Erythroblast (primary cell): ENCODE data around the gene MMP25.

ENCODE experiments used
- DNase-seq, 2 experiments: peaks; one replicate each; lab custom pipeline; 2025; lab: John Stamatoyannopoulos, UW
- GATA1 ChIP-seq: IDR thresholded peaks from 2 replicates; pipeline ENCODE4 v1.6.1; 2011; ENCODE audit warnings: low read depth, mild to moderate bottlenecking, control low read depth, low read length, moderate library complexity
- POLR2A ChIP-seq: IDR thresholded peaks from 2 replicates; pipeline ENCODE4 v1.6.1; 2011; ENCODE audit warnings: mild to moderate bottlenecking, low read length

Gene MMP25

DNA sequence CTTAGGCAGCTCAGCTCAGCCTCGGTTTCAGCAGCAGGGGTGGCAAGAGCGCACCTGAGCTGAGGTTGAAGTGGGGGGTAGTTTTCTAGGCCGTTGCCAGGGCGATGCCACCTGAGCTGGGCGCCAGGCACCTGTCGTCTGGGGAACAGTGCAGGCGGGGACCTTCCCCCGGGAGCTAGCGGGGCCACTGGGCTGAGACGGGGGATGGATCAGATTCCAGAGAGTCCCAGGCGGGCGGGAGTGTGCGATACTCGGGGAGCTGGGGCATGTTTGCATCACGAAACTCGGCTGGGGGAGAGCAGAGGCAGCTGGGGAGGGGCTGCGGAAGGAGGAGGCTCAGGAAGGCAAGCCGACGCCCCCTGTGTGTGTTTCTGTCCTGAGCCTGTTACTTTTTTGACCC is 34.1 kb upstream of the MMP25 start:
- no peak for TF ChIP-seq GATA1
- no peak for TF ChIP-seq POLR2A
- no peak for DNase-seq

DNA sequence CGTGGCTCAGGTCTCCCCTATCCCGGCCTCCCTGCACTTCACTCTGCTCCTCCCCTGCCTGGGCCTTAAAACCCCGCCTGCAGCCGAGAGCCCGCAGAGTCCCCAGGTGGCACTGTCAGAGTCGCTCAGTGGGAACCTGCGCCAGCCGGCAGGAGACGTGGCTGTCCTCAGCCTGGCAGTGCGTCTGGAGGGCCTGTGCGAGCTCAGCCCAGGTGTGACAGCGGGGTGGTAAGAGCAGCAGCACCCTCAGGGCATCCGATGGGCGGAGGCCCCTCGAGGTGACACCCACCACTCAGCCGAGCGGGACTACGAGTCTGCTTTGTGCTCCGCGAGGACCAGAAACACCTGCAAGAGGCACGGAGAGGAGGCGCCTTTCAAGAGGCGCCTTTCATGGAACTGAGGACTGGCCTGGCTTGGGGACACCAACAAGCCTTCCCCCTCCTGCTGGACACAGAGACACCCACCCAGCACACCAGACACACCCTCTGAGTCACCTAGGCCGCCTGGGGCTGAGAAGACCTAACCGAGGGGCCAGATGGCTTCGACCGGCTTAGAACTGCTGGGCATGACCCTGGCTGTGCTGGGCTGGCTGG is 33.4 kb upstream of the MMP25 start, which contains the start of gene CLDN9:
Gene CLDN9, plus strand, starts transcription at position 96 of the 593 bp plus-strand sequence. Its CDS starts 440 bp downstream, at position 536.
- TF ChIP-seq POLR2A (no peak), GATA1 (no peak)
- DNase-seq: no peak

DNA sequence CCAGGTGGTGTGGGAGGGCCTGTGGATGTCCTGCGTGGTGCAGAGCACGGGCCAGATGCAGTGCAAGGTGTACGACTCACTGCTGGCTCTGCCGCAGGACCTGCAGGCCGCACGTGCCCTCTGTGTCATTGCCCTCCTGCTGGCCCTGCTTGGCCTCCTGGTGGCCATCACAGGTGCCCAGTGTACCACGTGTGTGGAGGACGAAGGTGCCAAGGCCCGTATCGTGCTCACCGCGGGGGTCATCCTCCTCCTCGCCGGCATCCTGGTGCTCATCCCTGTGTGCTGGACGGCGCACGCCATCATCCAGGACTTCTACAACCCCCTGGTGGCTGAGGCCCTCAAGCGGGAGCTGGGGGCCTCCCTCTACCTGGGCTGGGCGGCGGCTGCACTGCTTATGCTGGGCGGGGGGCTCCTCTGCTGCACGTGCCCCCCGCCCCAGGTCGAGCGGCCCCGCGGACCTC is 32.8 kb upstream of the MMP25 start:
- no peak for TF ChIP-seq POLR2A
- TF ChIP-seq GATA1: no peak
- DNase-seq: no peak

DNA sequence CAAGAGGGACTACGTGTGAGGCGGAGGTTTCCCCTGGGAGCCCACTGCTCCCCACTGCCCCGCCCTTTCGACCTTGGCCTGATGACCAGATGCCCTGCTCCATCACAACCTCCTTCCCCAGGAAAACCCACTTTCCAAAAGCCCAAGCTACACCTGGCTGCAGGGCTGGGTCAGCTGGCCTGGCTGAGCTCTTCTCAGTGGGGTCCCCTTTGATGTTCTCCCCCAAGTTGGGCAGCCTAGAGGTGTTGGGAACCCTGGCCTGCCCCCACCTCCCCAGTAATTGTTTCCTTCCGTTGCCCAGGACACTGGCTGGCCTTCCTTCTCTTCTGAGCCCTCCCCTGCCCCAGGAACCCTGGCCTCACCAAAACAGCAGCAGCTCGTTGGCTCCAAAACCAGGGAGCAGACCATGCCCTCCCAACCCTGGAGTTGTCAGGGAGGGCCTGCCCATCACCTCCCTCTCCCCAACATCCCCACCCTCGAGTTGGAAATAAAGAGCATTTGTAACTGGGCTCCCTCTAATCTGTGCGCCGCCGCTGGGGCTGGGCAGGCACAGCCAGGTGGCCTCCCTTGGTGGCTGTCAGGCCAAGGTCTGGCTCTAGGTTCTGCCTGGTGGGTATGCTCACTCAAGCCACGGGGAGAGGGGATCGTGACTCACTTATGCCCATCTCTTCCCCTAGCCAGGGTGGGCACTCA is 32.2 kb upstream of the MMP25 start:
- TF ChIP-seq GATA1 (no peak), POLR2A (no peak)
- no peak for DNase-seq

DNA sequence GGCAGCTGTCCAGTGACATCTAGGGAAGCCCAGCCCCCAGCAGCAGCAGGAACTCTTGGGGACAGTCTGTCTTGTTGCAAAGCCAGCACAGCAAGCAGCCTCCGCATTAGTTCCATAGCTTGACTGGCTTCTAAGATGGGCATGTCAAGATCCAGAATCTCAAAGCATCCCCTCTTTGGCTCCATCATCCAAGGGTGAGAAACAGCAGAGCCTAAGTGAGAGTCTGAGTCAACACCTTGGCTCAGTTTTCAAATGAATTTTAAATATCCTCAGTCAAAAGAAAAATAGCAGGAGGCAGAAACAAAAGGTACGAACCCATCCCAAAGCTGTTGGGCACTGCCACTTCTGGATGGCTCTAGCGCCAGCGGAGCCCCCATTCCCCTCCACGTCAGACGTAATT is 31.4 kb upstream of the MMP25 start:
- no peak for TF ChIP-seq GATA1
- no peak for TF ChIP-seq POLR2A
- no peak for DNase-seq

DNA sequence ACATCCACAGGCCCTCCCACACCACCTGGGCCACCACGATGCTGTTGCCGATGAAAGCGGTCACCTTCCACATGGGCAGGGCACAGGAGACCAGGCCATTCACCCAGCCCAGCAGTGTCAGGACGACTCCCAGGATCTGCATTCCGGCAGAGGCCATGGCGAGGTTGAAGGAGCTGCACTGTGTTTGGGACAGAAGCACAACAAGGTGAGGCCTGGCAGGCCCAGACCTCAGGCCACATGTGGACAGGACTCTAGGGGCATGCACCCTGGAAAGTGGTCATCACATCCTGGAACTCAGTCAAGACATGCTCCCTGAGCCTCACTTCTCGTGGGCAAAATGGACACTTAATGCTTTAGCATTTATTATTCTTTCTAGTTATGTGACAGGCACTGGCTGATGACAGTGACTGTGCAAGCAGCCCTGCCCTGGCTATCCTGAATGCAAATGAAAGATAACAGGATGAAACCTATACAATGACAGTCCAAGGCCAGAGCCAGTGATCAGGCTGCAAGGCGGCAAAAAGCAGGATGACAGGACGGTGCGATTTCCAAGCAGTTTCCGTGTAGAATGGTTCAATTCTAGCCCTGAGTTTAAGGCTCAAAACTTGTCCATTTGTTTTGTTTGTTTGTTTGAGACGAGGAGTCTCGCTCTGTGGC is 30.4 kb upstream of the MMP25 start:
- peak; percentile 65 to 84 for DNase-seq
- no peak for TF ChIP-seq GATA1
- no peak for TF ChIP-seq POLR2A

DNA sequence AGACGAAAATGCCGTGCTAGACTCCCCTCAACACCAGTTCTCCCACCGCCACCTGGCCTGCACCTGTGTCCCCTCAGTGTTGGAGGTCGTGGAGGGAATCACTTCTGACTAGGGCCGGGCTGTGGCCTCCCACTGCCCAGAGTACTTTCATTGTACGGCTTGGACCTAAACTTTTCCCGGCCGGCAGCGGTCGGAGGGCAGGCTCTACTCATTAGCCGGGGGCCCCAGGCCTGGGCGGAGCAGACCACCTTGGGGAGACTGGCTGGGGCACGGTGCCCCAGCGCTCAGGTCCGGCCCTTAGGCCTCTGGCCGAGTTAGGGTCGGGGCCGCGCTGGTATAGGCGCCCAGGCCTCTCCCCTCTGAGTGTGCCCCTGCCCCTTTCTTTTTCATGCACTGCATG is 29.0 kb upstream of the MMP25 start:
- DNase-seq: no peak
- no peak for TF ChIP-seq POLR2A
- TF ChIP-seq GATA1: no peak

DNA sequence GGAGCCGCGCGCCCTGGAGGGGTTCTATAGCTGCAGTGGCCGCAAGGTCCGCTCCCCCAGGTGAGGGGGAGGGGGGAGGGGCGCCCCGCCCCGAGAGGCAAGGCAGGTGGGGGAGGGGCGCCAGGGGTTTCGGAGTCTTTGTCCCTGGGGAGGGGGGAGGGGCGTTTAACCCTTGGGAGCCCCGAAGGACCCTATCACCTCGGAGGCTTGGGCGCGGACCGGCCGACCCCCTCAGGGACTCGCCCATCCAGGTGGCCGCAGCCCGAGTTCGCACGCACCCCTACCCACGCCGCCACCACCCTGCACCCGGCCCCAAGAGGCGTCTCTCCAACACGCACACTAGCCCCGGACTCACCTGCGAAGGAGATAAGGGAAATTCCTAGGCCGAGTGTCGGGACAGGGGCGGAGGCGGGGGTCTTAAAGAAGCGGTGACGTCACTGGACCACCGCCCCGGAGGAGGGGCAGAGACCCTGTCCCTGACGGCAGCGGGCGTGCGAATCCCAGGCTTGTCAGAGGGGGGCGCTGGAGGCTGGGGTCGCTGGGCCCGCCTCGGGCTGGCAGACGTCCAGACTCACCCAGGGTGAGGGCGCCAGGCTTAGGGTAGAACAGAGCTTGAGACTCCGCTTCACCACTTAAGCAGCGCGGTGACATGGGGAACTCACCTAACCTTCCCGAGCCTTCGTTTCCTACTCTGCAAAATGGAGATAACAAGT is 28.4 kb upstream of the MMP25 start, which contains the start of gene CLDN6:
Gene CLDN6, minus strand, starts transcription at position 390 of the 713 bp plus-strand sequence. CDS start 2,162 bp downstream, outside the sequence.
- TF ChIP-seq GATA1 (no peak), POLR2A (no peak)

DNA sequence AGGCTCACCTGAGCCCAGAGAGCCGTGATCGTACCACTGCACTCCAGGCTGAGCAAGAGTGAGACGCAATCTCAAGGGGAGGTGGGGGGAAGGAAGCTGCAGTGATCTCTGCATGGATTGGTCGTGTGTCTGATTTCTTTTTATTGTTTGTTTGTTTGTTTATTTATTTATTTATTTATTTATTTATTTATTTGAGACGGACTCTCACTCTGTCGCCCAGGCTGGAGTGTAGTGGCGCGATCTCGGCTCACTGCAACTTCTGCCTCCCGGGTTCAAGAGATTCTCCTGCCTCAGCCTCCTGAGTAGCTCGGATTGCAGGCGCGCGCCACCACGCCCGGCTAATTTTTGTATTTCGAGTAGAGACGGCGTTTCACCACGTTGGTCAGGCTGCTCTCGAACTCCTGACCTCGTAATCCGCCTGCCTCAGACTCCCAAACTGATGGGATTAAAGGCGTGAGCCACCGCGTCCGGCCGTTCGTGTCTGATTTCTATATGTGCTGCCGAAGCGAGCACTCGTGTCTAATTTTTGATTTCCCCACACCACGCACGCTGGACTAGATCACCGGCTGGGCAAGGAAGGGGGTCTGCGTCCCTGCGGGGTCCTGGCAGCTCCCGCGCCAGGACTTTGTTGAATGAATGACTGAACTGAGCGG is 26.6 kb upstream of the MMP25 start:
- DNase-seq: no peak
- TF ChIP-seq GATA1 (no peak), POLR2A (no peak)

More for the DNA sequence above, 28.4 kb upstream of the MMP25 start, which contains the start of gene CLDN6:
- DNase-seq: peak; percentile 67 to 70

DNA sequence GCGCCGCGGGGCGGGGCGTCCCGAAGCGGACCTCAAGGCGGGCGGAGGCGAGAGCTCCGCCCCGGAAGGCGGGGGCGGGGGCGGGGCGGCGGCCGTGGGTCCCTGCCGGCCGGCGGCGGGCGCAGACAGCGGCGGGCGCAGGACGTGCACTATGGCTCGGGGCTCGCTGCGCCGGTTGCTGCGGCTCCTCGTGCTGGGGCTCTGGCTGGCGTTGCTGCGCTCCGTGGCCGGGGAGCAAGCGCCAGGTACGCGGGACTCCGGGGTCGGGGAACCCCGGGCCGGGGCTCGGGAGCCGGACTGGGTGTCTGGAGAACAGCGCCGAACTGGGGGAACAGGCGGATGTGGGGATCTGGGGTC is 26.1 kb upstream of the MMP25 start, which contains the start of gene TNFRSF12A:
Gene TNFRSF12A, plus strand, starts transcription at position 122 of the 357 bp plus-strand sequence. Its CDS starts 30 bp downstream, at position 152.
- no peak for TF ChIP-seq GATA1
- peak; percentile 73 for TF ChIP-seq POLR2A
- DNase-seq: peak; percentile 86 to 91

DNA sequence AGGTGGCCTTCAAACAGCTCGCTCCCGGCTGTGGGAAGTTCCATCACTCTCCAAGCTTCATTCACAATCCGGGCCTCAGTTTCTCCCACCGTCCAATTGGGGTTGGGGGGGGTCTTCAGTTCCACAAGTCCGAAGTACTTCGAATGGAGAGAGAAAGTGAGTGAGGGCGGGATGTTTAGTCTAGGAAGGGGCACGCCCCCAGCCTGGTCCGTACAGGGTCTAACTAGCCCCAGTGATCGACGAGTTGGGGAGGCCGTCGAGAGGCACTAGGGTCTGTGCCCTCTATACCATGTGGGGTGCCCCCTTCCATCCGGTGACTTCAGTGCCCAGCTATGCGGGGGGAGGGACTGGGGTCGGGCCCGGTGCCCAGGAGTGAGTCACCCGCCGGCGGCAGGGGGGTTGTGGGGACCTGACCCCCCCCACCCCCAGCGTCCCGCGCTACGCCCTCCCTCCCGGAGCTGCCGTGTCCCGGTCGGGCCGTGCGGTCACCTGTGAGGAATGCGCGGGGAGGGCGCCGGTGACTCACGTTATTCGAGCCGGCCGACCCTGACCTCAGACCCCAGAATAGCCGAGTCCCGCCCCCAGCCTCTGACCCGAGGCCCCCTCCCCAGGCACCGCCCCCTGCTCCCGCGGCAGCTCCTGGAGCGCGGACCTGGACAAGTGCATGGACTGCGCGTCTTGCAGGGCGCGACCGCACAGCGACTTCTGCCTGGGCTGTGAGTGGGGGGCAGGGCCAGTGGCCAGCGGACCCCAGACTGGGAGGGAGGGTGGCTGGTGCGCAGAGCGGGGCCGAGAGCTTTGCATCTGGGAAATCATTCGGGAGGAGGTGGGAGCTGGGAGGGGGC is 25.5 kb upstream of the MMP25 start:
- DNase-seq: peak; percentile 69 to 84

More for the DNA sequence above, 25.5 kb upstream of the MMP25 start:
- peak; percentile 45 for TF ChIP-seq POLR2A
- no peak for TF ChIP-seq GATA1
